Measurements from ENCODE around the gene PDE11A.

DNA sequence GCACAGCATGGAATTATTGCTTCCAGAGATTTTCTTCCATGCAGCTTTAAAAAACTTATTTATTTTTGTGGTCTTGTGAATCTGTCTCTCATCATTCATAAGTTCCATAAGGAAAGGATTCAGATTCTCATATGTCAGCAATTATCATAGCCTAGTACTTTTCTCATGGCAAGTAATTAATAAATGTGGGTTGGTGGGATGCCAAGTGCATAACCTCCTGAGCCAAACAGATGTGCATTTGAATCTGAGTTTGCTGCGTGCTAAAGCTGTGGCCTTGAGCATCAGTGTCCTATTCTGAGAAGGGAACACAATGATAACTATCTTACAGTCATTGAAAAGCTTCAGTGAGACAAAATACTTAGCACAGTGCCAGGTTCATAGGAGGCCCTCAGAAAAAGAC is 331.9 kb downstream of the PDE11A start:
- TF ChIP-seq, protein P1, sequence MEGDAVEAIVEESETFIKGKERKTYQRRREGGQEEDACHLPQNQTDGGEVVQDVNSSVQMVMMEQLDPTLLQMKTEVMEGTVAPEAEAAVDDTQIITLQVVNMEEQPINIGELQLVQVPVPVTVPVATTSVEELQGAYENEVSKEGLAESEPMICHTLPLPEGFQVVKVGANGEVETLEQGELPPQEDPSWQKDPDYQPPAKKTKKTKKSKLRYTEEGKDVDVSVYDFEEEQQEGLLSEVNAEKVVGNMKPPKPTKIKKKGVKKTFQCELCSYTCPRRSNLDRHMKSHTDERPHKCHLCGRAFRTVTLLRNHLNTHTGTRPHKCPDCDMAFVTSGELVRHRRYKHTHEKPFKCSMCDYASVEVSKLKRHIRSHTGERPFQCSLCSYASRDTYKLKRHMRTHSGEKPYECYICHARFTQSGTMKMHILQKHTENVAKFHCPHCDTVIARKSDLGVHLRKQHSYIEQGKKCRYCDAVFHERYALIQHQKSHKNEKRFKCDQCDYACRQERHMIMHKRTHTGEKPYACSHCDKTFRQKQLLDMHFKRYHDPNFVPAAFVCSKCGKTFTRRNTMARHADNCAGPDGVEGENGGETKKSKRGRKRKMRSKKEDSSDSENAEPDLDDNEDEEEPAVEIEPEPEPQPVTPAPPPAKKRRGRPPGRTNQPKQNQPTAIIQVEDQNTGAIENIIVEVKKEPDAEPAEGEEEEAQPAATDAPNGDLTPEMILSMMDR (IDR thresholded peaks at IDR 0.05; ENCODE audit: low read depth, low read length) = no peak
- TF ChIP-seq EZH2phosphoT487 (IDR thresholded peaks at IDR 0.05; ENCODE audit: low read depth) = no peak
